Effector CD4-positive, alpha-beta T cell (primary cell): ENCODE measurements around the gene DNMT1.
"Not testable (repeated sequence)": the region's sequence is repeated elsewhere in the genome, so short reads cannot be mapped to it uniquely, and the experiment has no call there.

Source experiments
- DNase-seq: peaks from one replicate; pipeline ENCODE4 v3.0.0-alpha.2; 2020

Gene DNMT1

GRCh38 chr19:10180459-10180858 lies 14.3 kb downstream of the DNMT1 start:
- no peak for DNase-seq

DNA sequence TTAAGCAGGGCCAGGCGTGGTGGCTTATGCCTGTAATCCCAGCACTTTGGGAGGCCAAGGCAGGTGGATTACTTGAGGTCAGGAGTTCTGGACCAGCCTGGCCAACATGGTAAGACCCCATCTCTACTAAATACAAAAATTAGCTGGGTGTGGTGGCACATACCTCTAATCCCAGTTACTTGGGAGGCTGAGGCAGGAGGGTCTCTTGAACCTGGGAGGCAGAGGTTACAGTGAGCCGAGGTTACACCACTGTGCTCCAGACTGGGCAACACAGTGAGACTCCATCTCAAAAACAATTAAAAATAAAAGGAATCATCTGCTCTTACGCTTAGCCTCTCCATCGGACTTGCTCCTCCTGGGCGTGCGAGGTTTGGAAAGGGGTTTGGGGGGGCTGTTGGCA lies 14.7 kb downstream of the DNMT1 start:
- DNase-seq = not testable (repeated sequence)

- no peak for DNase-seq
Measured at GRCh38 chr19:10173527-10173926, 21.2 kb downstream of the DNMT1 start.

GRCh38 chr19:10168386-10168948 lies 26.3 kb downstream of the DNMT1 start:
- DNase-seq = no peak

DNA sequence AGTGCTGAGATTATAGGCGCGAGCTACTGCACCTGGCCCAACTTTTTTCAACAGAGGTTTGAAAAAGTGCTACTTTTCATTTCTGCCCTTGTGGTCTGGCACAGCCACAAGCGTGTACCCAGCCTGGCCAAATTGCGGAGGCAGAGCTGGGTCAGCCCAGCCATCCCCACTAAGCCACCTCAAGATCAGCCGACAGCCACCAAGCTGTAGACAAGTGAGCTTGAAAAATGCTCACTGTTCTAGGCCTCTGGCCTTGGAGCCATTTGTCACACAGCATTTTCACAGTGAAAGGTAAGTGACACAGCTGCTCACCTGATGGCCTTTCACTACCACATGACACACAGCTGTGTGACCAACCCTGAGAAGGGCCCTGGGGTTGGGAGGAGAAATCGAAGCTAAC lies 27.3 kb downstream of the DNMT1 start:
- no peak for DNase-seq

DNA sequence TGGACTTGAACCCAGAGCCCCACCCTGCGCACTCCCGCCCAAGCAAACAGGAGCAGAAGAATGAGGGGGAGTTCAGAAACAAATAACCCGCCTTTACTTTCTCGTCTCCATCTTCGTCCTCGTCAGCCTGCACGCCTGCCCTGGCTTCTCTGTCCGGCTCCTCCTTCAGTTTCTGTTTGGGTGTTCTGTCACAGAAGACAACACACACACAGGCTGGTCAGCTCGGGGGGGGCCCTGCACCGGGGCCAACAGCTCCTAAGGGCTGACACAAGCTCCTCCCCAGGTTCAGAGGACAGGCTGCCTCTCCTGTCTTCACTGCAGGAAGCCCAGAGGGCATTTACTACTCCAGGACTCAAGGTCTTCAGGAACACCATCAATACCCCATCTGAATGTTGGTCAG lies 28.3 kb downstream of the DNMT1 start:
- DNase-seq = not testable (repeated sequence)

DNA sequence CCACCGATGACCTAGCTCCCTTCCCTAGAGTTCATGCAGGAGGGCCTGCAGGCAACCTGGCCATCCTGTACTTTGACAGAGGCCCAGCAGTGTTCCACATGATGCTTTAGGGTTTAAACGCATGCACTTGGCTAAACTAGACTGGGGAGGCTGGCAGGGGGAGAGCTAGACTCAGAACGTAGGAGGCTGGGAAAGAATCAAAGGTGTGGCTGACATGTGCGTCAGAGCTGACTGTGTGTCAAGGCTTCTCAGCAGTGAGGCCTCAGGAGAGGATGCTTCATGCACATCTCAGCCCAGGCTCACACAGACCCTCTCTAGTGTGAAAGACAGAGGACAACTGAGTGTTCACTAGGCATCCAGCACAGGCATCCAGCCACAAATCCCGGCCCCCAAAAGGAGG lies 28.7 kb downstream of the DNMT1 start:
- DNase-seq = no peak

DNA sequence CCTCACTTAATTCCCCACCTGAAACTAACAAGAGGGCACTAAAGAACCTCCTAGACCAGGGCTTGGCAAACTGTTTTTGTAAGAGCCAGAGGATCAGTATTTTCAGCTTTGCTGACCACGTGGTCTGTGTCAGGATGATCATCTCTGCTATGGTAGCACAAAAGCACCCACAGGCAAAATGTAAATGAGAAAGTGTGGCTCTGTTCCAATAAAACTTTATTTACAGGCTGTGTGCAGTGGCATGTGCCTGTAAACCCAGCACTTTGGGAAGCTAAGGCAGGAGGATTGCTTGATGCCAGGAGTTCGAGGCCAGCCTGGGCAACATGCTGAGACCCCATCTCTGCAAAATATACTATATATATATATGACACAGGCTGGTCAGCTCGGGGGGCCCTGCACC lies 31.2 kb downstream of the DNMT1 start:
- no peak for DNase-seq

DNA sequence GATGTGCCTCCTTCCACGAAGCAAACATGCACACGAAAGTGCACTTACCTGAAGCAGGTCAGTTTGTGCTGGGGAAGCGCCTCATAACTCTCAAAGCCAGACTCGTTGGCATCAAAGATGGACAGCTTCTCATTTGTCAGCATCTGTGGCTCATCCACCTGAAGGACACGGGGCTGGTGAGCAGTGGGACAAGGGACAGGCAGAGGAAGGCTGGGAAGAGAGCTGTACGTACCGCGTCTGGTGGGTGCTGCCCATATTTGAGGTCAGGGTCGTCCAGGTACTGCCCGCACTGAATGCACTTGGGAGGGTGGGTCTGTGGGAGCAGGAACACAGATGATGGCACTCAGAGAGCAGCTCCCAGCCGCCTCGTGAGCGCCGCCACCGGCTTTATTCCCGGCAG lies 35.1 kb downstream of the DNMT1 start:
- DNase-seq = no peak

GRCh38 chr19:10158485-10158884 lies 36.3 kb downstream of the DNMT1 start:
- DNase-seq = no peak

DNA sequence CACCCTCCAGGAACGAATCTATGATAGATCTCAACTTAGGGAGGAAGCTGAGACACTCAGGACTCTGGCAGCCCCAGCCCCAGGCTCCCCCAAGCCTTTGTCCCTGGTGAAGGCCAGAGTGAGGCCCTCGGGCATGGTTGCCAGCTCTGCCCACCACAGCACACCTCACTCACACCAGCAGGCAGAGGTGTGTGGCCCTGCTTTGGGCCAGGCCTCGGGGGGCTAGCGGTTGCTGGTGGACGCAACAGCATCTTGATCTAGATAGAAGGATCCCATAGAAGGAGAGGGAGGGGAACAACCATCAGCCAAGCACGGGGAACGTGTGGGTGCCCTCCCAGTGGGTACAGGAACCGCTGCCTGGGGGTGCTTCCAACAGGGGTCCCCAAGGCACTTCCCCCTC lies 36.7 kb downstream of the DNMT1 start:
- DNase-seq = no peak

GRCh38 chr19:10155839-10156238 lies 38.9 kb downstream of the DNMT1 start:
- DNase-seq = no peak

- no peak for DNase-seq
Measured at GRCh38 chr19:10152100-10152499, 42.7 kb downstream of the DNMT1 start.

- DNase-seq = no peak
Measured at GRCh38 chr19:10151521-10151920, 43.2 kb downstream of the DNMT1 start.

DNA sequence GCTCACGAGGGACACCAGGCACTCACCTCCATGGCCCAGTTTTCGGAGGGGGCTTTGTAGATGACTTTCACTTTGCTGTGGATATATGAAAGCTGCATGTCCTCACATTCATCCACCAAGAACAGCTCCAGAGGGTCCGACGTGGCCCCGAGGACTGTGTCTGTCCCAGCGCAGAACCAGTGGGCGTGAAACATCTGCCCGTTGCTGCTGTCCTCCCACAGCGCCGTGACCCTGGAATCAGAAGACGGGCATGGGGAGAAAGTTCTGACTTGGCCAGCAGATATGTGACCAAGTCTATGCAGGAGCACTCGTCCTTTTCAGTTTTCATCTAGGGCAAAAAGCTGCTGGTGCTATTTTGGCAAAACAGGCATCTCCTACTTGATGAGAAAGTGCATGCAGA lies 45.3 kb downstream of the DNMT1 start:
- no peak for DNase-seq

DNA sequence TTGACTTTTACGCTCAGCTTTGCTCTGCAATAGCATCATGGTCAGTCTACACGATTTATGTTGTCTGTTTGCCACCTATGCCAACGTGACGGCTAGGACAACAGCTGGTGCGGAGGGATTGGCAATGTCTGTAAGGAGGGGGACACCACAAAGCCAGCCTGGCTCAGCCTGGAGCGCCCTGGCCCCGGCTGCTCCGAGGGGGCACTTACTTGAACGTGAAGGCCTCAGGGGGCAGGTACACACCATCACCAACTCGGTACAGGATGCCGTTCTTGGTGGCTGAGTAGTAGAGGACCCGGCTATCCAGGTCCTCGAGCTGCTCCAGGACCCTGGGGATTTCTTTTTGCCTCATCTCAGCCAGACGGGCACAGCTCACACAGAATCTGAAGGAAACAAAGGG lies 48.6 kb downstream of the DNMT1 start:
- no peak for DNase-seq

GRCh38 chr19:10145031-10145430 lies 49.7 kb downstream of the DNMT1 start:
- DNase-seq = no peak

GRCh38 chr19:10144361-10144760 lies 50.4 kb downstream of the DNMT1 start:
- no peak for DNase-seq

DNA sequence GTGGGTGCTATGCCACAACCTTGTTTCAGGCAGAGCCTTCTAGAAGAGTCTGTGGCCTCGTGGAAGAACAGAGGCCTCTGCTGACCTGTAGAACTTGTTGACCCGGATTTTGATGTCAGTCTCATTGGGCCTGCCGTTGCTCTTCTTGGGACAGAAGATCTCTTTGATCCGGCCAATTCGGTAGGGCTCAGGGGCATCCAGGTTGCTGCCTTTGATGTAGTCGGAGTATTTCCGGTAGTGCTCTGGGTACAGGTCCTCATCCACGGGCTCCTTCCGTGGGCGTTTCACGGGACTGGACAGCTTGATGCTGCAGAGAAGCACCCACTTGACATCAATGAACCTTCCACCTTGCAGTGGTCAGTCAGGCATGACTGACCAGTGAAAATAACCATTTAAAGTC lies 51.1 kb downstream of the DNMT1 start:
- DNase-seq = no peak

DNA sequence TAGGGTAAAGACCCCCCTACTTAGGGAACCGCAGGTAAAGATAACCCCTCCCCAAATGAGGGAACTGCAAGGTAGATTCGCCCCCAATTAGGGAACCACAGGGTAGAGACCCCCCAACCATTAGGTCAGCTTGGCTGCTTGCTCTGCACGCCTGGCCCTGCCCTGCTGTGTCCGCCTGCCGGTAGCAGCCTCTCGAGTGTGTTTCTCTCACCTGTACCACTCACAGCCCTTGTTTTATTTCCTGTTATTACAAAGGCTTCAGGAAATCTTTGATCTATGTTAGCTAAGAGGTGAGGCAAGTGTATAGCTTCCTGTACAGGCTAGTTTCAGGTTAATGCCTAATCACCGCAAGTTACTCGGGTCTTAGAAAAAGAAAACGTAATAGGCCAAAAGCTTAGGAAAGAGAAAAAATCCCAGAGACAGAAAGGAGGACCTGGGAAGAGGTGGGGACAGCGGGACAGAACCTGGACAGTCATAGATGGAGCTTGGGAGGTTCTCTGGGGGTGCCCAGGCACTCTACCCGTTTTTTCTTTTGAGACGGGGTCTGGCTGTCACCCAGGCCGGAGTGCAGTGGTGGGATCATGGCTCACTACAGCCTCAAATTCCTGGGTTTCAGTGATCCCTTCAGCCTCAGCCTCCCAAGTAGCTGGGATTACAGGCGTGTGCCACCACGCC lies 51.9 kb downstream of the DNMT1 start:
- DNase-seq = peak; percentile 38

DNA sequence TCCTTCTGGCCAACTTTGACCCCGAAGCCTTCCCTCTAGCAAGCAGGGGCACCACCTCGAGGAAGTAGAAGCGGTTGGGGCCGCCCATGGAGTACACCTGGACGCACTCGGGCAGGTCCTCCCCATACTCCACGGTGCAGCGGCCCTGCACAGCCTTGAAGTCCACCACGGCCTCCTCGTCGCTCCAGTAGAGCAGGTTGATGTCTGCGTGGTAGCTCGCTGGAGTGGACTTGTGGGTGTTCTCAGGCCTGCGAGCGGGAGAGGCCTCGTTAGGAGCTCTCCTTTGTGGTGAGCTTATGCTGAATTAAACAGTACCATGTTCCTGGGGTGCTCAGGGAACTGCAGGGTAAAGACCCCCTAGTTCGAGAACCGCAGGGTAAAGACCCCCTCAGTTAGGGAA lies 52.8 kb downstream of the DNMT1 start:
- no peak for DNase-seq

GRCh38 chr19:10141479-10141878 lies 53.3 kb downstream of the DNMT1 start:
- DNase-seq = no peak

GRCh38 chr19:10139952-10140351 lies 54.8 kb downstream of the DNMT1 start:
- no peak for DNase-seq

DNA sequence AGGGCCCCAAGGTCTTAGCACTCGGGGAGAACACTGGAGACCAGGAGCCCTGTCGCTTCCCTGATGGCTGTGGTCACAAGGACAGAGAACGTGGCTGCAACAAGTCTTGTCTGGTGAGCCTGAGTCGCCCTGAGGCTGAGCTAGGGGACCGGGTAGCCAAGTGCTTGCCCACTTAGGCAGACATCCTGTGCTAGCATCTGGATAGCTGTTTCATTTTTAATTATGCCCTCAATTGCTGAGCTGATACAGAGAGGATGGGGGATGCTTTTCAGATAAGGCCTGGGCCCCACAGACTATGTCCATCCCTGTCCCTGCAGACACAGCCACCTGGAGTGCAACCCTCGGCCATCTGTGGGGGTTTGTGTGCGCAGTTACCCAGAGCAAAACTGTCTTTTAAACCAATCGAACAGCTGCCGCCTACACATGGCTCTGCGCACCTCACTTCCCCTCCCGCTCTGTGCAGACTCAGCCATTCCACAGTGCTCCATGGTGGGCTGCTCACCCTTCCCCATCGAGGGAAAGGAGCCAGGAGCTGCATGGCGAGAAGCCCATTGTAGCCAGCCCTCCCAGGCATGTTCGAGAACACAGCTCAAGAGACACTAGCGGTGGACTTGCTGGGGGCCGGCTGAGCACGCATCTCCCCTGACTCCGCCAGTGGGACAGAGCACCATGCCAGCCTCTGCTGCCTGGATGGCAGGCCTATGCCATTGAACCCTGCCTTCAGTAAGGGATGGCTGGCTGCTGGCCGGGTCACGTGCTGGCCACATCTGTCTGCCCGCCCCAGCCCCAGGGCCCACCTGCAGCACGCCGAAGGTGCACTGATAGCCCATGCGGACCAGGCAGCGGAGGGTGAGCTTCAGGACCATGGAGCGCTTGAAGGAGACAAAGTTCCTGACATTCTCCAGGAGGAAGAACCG lies 55.6 kb downstream of the DNMT1 start:
- DNase-seq = no peak
